Stimulated activated CD4-positive, alpha-beta T cell treated with anti-CD3 and anti-CD28 coated beads, Interleukin-4, amount 100 ng/mL, for 4 hours (primary cell): ENCODE data around the gene CACNA1D.

Source experiments
- DNase-seq, 2 experiments: peaks; one replicate each; pipeline ENCODE4 v3.0.0-alpha.2; 2020

The CACNA1D gene

DNA sequence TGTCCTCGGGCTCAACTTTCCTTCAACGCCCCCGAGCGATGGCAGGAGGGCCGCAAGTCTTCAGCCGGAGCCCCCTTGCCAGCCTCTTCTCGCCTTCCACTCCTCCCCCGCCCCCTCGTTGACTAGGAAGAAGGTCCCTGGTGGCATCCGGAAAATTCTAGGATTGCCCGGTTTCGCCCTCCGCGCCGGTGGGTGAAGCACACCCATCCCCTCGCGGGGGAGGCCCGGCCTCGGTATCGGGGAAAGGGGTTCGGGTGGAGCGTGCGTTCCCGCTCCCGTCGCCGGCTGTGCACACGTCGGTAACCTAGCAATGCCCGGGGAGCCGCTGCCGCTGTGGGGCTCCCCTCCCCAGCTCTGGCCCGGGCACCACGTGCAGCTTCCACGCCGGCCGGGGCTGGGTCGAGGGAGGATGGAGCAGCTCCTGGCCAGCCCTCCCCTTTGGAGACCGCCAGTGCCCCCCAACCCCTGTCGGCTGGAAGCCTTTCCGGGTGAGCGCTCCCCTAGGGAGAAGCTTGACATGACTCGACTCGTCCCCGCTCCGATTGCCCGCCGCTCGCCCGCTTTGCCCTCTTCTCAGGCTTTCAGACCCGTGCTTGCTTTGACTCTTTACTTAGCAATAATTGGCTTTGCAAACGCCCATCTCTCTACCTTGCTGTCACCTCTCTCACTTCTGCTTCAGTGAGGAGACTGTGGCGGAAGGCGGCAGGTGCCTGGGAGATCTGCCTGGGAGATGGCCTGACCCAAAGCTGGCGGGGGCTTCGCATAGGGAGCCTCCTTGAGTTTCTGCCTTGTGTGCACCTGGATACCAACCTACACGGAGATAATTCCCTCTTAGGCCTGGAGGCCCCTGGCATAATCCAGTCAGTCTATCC lies 1.3 kb downstream of the CACNA1D start:
- DNase-seq: no peak

GRCh38 chr3:53496392-53496670 lies 1.9 kb downstream of the CACNA1D start:
- DNase-seq: no peak

GRCh38 chr3:53496984-53497383 lies 2.6 kb downstream of the CACNA1D start:
- no peak for DNase-seq

GRCh38 chr3:53498806-53499641 lies 4.6 kb downstream of the CACNA1D start:
- no peak for DNase-seq

DNA sequence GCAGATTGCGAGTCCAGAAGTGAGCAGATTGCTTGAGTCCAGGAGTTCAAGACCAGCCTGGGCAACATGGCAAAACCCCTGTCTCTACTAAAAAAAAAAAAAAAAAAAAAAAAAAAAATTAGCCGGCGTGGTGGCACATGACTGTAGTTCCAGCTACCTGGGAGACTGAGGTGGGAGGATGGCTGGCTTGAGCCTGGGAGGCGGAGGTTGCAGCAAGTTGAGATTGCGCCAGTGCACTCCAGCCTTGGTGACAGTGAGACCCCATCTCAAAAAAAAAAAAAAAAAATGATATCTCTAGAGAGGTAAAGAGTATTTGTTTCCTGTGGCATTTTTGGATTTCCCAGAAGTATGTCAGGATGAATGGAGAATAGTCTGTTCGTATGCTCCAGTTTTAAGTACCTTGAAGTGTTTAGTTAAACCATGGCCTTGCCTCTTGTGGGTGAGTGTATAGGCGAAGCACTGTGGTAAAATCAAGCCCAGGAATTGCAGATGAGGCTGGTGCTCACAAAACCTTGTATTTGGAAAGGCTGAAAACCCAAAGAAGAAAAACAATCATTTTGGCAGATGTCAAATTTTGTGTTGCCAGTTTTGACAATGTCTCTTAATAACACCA lies 5.9 kb downstream of the CACNA1D start:
- no peak for DNase-seq

GRCh38 chr3:53501178-53501577 lies 6.8 kb downstream of the CACNA1D start:
- no peak for DNase-seq

GRCh38 chr3:53502737-53503136 lies 8.3 kb downstream of the CACNA1D start:
- no peak for DNase-seq

DNA sequence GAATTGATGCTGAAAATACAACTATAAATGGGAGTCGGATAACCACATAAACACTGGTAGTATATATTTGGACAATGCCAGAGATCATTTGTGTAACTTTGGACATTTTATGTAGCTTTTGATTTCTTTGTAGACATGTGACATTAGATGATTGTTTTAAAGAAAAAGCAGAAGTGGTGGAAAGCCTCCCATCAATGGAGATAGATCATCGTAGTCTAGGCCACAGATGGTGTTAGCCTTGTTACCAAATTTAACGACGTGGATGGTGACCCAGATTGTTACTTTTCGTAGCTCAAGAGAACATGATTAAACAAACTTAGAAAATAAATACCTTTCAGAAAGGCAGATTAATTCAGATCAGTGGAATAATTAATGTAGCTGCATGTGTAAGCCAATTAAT lies 8.8 kb downstream of the CACNA1D start:
- no peak for DNase-seq

DNA sequence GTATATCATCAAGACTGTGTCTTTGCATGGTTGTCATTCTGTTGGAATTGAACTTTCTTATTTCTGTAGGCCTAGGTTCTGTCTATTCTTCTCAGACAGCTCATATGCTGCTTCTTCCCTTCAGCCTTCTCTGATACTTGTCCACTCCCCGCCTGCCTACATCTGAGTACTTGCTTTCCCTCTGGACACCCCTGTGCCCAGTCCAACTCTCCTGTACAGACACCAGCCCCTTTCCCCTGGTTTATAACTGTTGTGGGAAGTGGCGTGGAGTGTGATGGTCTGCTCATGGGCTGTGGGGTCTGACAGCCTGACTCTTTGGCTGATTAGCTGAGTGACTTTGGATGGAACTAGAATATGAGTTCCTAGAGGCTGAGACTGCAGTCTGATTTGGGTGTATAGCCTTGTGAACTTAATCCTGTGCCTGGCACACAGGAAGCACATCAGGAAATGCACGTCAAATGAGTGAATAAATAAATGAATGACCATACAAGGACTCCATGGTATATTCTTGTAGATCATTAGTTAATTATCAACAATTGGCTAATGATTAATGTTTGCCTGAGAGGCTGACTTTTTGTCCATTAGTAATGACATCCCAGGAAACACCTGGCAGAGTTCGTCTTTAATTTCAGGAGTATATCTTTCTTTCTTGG lies 11.8 kb downstream of the CACNA1D start:
- DNase-seq: no peak

- no peak for DNase-seq
These were observed 12.3 kb downstream of the CACNA1D start for GRCh38 chr3:53506763-53507145.

DNA sequence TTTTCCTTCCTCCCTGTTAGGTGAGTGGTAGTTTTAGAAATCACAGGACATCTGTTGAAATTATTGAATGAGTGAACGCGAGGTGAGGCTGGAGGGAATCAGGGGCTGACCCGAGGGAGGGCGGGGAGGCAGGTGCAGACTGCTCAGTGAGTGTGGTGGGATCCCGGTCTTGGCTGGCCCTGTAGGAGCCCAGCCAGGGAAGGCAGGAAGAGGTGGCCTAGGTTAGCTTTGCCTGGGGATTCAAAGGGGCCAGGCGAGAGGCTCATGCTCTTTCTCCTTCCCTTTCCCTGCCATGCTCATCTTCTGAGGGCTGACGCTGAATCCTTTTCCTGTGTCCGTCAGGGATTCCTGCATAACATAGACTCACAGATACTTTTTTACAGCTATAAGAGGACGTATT lies 15.1 kb downstream of the CACNA1D start:
- no peak for DNase-seq

GRCh38 chr3:53510508-53510907 lies 16.1 kb downstream of the CACNA1D start:
- DNase-seq: no peak

GRCh38 chr3:53511246-53511645 lies 16.8 kb downstream of the CACNA1D start:
- DNase-seq: no peak

DNA sequence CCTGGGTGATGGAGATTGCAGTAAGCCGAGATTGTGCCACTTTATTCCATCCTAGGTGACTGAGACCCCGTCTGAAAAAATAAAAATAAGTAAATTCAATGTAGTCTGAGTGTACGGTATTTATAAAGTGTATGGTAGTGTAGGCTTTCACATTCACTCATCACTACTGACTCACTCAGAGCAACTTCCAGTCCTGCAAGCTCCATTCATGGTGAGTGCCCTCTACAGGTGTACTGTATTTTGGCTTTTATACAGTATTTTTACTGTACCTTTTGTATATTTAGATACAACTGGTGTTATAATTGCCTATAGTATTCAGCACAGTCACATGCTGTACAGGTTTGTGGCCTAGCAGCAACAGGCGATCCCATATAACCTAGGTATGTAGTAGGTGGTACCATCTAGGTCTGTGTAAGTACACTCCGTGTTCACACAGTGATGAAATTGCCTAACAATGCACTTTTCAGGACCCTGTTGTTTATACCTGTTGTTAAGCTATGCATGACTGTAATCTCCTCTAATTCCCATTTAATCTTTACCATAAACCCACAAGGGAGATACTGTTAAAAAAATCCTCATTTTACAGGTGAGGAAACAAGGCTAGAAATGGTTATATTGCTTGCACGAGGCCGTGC lies 19.3 kb downstream of the CACNA1D start:
- no peak for DNase-seq

DNA sequence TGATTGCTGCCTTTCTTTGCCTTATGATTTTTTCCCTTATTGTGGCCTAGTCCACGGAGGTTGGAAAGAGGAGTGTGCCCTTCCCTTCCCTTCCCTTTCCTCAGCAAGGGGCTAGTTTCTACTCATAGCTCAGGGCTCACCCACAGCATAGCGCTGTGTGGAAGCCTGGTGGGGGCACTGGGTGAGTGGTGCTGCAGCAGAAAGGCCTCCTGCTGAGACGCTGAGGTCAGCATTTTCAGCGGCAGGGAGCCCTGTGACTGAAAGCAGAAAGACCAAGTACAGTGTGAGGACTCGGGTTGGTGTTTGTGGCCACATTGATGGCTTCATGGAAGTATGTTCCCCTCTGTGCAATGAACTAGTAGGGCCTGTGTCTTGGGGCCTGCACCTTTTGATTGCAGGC lies 21.9 kb downstream of the CACNA1D start:
- DNase-seq: no peak

GRCh38 chr3:53518495-53518981 lies 24.1 kb downstream of the CACNA1D start:
- no peak for DNase-seq

- DNase-seq: no peak
These were observed 24.8 kb downstream of the CACNA1D start for GRCh38 chr3:53519065-53519709.

DNA sequence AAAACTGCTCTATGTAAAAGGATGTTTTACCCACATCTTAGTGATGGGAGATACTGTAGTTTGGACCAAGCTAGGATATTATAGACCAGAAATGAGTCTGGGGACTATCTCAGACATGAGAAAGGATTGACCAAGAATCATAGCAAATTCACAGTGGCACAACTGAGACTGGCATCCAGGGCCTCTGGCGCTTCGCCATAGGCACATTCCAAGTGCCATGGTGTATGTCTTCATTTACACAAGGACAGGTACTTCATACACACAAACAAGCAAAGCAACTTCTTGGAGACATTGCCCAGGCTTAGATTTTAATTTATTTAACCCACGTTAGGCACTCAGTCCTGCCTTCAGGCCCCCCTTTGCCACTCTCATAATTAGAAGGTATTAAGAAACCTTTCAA lies 28.9 kb downstream of the CACNA1D start:
- no peak for DNase-seq

- DNase-seq: no peak
These were observed 30.2 kb downstream of the CACNA1D start for GRCh38 chr3:53524566-53524965.

GRCh38 chr3:53525765-53526703 lies 31.6 kb downstream of the CACNA1D start:
- no peak for DNase-seq

GRCh38 chr3:53526704-53527055 lies 32.3 kb downstream of the CACNA1D start:
- no peak for DNase-seq
